Urothelium cell line (cell line): ENCODE measurements around the gene SLC22A9.
A peak's percentile ranks its signal among the peaks of the same experiment; 100 is the strongest.

ENCODE experiments used
- DNase-seq: peaks from one replicate; pipeline ENCODE4 v3.0.0; 2011; ENCODE audit warnings: low spot score, mixed read lengths
- FAIRE-seq: peaks from 2 replicates; lab custom pipeline; 2011; peaks lifted over from hg19 to GRCh38; lab: Jason Lieb, UNC

Gene SLC22A9

DNA sequence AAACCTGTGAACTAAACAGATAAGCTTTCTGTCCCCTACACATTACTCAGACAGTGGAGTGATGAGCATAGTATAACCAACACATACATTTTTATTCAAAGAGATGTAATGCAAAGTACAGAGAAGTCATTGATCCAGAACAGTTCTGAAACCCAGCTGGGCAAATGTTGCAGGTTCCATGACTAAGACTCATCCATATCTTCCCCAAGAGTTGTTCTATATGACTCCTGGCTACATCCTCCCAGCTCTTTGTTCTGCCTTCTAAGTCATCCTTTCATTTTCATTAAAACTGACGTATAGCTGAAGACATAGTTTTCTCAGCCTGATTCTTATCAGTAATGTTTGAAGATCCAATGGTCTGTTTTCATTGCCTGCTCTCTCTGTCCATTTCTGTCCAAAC, 74.1 kb downstream of the SLC22A9 start:
- FAIRE-seq (no peak), DNase-seq (no peak)

DNA sequence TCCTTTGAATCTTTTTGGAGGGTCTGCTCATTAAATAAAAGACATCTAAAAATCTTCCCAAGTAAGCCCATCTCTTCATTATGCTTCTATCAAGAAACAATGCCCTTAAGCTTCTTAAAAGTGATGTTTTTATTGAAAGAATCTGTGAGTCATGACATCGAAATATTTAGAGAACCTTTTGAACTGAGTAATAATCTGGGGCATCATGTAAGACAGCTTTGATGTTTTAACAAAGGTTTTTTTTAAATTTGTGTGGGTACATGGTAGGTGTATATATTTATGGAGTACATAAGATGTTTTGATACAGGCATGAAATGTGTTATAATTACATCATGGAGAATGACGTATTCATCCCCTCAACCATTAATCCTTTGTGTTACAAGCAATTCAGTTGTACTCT, 74.6 kb downstream of the SLC22A9 start:
- DNase-seq (no peak), FAIRE-seq (no peak)

DNA sequence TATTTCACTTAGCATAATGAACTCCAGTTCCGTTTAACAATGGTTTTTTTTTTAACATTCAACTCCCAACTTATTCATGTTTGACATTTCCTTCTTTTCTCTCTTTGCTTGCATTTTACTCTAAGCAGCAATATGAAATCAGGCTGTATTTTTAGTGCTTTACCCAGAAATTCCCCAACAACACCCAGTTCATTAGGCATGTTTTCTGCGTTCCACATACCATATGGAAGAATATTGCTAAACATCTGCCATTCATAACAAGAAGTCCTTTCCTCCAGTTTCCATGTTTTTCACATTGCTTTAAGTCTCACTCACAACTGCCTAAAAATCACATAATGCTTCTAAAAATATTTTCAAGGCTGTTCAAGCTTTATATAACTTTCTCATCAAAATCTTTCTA, 75.5 kb downstream of the SLC22A9 start:
- FAIRE-seq (no peak), DNase-seq (no peak)

DNA sequence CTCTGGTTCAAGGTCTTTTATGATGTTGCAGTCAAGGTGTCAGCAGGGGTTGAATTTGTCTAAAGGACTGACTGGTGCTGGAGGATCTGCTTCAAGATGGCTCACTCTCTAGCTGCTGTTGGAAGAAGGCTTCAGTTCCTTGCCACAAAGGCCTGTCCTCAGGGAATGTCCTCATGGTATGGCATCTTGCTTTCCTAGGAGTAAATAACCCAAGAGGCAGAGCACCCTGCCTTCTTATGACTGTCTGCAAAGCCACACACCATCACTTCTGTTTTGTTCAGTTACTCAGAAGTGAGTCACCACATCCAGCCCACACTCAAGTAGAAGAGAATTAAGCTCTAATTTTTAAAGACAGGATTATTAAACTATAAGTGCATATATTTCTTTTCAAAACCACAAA, 76.1 kb downstream of the SLC22A9 start:
- peak; percentile 31 for DNase-seq
- FAIRE-seq = no peak

DNA sequence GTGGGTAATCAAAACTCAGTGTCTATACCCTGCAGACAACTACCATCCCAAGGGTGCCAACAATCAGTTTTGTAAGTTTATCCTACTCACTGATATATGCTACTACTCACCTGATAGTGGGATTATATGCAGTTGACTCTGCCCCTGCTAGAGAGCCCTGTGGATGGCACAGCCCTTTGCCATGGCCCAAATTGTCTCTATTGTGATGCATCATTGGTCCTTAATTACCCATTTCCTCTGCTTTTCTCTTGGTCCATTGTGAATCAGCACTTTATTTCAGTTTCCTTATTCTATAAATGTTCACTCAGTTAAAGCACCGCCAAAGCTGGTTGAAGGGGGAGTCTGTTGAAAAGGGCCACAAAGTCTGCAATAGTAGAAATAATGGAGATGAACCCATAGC, 79.1 kb downstream of the SLC22A9 start:
- no peak for FAIRE-seq

DNA sequence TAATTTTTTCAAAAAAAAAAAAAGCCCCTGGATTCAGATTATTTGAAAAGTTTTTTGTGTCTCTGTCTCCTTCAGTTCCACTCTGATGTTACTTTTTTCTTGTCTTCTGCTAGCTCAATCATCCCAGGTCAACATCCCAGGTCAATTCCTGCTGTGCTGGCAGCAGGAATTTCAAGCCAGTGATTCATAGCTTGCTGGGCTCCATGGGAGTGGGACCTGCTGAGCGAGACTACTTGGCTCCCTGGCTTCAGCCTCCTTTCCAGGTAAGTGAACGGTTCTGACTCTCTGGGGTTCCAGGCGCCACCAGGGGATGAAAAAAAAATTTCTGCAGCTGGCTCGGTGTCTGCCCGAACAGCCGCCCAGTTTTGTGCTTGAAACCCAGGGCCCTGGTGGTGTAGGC, 90.0 kb downstream of the SLC22A9 start:
- no peak for DNase-seq
- FAIRE-seq = no peak

More for the DNA sequence above, 79.1 kb downstream of the SLC22A9 start:
- DNase-seq = no peak
